G401 (cell line): ENCODE results near the gene DNMT3B. TPM values are rescaled to one million over a fixed set of nuclear protein-coding genes. Genes with fewer than 3 reads are reported as not detected.

Experiments
- DNase-seq: peaks from one replicate; pipeline ENCODE4 v3.0.0-alpha.2; 2015; ENCODE audit warnings: low spot score
- in situ Hi-C: cut with HindIII; loops from 2 replicates; pipeline ENCODE4 v1.10.0; 2016; ENCODE audit warnings: low sequenced_read_pairs, mixed read lengths
- total RNA-seq: library from RNA; depleted of rRNA; stranded (reverse); fragments of >200 nt; shearing (Covaris generic); gene quantifications from 2 replicates; pipeline ENCODE4 v1.2.3, GENCODE V29; 2014; rRNA removed

The DNMT3B gene
- total RNA-seq, 1 experiment from 2014 or later = 29.1 TPM

DNA sequence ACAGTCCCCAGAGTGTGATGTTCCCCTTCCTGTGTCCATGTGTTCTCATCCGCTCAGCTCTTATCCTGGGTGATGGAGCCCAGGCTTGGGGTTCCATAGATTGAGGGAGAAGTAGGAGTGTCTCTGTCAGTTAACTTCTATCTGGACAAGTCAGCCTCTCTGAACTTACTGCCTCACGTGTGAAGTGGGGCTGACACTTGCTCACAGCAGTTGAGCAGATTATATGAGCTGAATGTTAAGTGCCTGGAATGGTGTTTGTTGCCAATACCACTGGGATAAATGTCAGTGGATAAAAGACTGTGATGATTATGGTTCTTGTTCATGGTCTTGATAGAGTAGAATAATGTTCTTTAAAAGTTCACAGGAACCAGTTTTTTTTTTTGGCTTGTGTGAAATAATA lies 79.4 kb downstream of the DNMT3B start:
- DNase-seq = no peak
- in situ Hi-C loops = no loop called here

DNA sequence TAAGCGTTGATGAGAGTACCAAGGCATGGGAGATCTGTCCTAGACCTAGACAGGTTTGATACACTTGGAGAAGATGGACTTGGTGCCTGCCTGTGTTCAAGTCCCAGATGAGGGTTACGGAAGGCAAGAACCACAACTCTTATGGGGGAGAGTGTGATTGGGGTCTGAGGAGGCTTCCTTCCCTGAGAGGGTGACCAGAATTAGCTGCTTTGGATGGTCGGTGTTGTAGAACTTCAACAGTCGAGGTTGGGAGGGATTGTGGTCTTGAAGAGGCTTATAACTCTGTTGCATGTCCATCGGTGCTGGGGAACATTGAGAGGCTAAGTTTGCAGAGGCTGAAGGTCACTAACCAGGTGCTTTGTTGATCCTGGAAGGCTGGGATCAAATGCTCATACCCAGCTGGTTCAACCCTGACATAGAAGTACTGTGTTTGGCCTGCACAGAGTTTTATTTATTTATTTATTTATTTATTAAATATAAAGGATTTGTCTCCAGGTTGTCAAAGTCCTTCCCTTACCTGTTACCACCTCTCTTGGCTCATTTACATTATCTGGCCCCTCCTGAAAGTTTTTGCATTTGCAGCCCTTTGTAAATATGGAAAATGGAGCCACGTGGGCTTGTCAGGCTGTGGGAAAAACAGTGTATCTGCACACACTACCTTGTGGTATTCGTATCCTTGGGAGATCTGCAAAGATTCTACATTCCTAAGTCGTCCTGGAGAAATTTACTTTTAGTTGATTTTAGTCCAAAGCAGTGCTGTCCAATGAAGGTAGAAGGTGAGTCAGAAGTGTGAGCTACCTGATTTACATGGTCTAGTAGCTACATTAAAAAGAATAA lies 80.7 kb downstream of the DNMT3B start:
- in situ Hi-C loops = no loop called here
- DNase-seq = no peak

DNA sequence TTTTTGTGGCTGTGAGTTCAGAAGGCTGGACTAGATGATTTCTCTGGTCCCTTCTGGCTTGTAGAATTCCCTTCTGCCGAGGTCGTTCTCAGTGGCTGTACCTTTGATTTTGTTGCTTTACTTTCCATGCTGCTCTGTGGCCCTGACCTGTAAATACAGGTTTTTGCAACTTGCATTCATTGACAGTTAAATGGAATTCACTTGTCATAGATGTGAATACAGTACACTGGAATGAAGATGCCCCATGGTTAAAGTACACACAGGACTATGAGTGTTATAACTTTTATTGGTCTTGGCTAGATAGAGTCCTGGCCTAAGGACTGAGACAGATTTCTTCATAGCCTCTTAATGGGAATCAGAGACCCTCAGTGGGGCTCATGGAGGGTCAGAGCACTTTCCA lies 83.6 kb downstream of the DNMT3B start:
- in situ Hi-C loops = no loop called here
- DNase-seq = no peak

DNA sequence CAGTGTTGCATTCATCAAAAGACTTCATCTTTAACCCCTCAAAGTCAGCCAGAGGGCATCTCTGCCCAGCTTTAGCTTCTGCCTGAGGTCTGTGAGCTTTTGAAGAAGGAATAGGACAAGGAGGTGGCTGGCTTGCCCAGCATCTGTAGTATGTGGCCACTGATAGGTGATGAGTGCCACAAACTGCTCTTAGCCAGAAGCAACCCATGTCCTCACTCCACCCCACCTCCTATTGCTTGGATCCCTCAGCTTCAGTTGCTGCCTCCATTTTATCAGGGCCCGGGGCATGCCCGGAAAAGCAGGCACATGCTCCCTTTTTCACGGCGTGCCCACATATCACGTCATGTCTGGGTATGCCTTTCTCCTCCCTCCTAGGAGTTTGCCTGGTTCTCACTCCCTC lies 84.7 kb downstream of the DNMT3B start:
- in situ Hi-C loops = no loop called here
- DNase-seq = no peak

DNA sequence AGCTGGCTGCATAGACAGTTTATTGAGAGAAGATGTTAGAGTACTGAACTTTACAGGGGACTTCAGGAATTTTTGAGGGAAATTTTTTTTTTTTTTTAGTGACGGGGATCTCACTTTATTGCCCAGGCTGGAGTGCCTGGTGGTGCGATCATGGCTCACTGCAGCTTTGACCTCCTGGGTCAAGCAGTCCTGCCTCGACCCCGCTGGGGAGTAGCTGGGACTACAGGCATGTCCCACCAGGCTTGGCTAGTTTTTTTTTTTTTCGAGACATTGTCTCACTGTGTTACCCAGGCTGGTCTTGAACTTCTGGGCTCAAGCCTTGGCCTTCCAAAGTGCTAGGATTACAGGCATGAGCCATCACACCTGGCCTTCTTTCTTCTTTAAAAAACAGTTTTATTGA lies 85.8 kb downstream of the DNMT3B start:
- DNase-seq = no peak
- in situ Hi-C loops = no loop called here

DNA sequence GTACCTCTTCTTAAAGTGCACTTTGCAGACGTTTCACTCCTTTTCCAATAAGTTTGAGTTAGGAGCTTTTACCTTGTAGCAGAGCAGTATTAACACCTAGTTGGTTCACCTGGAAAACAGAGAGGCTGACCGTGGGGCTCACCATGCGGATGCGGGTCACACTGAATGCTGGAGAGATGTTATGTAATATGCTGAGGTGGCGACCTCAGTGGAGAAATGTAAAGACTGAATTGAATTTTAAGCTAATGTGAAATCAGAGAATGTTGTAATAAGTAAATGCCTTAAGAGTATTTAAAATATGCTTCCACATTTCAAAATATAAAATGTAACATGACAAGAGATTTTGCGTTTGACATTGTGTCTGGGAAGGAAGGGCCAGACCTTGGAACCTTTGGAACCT lies 86.7 kb downstream of the DNMT3B start:
- no peak for DNase-seq
- in situ Hi-C loops = no loop called here

DNA sequence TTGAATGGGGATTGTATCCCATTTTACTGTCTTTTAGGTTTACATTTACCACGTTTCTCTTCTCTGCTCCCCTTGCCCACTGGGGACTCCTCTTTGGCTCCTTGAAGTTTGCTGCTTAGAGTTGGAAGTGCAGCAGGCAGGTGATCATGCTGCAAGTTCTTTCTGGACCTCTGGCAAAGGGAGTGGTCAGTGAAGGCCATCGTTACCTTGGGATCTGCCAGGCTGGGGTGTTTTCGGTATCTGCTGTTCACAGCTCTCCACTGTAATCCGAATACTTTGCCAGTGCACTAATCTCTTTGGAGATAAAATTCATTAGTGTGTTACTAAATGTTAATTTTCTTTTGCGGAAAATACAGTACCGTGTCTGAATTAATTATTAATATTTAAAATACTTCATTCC lies 87.4 kb downstream of the DNMT3B start:
- no peak for DNase-seq
- in situ Hi-C loops = no loop called here

DNA sequence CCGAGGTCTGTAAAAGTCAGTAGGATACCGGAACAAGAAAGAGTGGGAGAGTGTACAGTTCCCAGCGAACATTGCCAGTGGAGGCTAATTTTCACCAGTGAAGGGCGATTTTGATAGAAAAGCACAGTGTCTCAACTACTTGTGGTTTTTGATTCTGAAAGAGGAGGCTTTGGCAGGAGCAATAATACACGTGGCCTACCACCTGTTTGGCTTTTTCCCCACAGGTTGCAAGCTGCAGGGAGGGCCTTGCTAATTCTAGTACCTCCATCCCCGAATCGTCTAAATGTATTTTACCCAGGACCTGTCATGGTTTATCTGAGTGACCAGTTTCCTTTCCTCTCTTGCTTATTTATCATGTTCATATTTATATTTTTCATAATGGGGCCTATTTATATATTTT lies 93.2 kb downstream of the DNMT3B start:
- in situ Hi-C loops = no loop called here
- DNase-seq = peak; percentile 89

DNA sequence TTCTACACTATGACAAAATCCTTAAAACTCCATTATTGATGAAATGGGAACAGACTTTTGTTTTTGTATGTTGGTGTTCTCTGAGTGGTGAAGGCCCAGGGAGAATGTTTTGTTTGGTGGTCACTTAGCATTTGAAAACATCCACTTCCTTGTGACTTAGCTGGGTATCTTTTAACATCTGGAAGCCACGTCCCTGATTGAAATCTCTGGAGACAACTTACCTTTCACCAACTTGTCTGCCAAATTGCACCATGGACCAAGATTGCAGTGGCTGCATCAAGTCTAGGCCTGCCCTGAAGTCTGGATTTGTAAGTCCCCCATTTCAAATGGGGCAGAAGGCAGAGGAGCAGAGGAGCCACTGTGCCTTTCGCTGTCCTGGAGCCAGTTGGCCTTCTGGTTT lies 96.0 kb downstream of the DNMT3B start:
- DNase-seq = no peak
- in situ Hi-C loops = no loop called here

Other genes starting within 250 kb of the DNMT3B start
- 6.1 and 8.5 TPM in 2 replicates for gene NOL4L, start 177.1 kb upstream of the DNMT3B start, total RNA-seq
- not detected in 2 replicates for gene C20orf203, start 88.4 kb upstream of the DNMT3B start, total RNA-seq
- 48.4 and 61.8 TPM in 2 replicates for gene COMMD7, start 18.9 kb upstream of the DNMT3B start, total RNA-seq
- 99.3 and 149 TPM in 2 replicates for gene MAPRE1, start 57.6 kb downstream of the DNMT3B start, total RNA-seq
- gene EFCAB8, start 96.5 kb downstream of the DNMT3B start, total RNA-seq = 0.03 TPM in 1 of 2 replicates, not detected in the other
- gene SUN5, start 242.0 kb downstream of the DNMT3B start, total RNA-seq = not detected in 2 replicates
- gene BPIFB2, start 245.3 kb downstream of the DNMT3B start, total RNA-seq = not detected in 2 replicates